ENCODE results near the gene ZBBX. TPM values are rescaled to one million over a fixed set of nuclear protein-coding genes. Genes with fewer than 3 reads are reported as not detected.

Gene ZBBX
- total and polyA plus RNA-seq, 2 of the 8 experiments (the other 6 are each of a cell fraction or from before 2014, with no cell fraction given): 0.17 to 0.84 TPM

- H2BK20ac ChIP-seq (ENCODE audit: low read length): no peak overlapping the region
- no peaks in the 10 kb centered on the region for H3K79me1 ChIP-seq (ENCODE audit: low read depth, low read length)
- no peak overlapping the region for H3K27ac ChIP-seq (ENCODE audit: low read depth, low read length)
- TF ChIP-seq PHF8 (conservative IDR thresholded peaks at IDR 0.05; ENCODE audit: low read depth, low read length) (no peak), EGR1 (IDR thresholded peaks at IDR 0.05; ENCODE audit: borderline replicate concordance, low read depth, low read length) (no peak), MAFK (IDR thresholded peaks at IDR 0.05; ENCODE audit: low read depth, low read length) (no peak)
- H3K18ac ChIP-seq (ENCODE audit: extremely low read depth, low read length): no peak overlapping the region
- WGBS, 2 experiments (ENCODE audit: extremely low coverage in 1 of 2, insufficient coverage in 1 of 2, insufficient read length in 1 of 2, insufficient replicate concordance in 2 of 2, low coverage in 1 of 2, low lambda C conversion rate in 2 of 2, missing lambda C conversion rate in 1 of 2): 90% methylated on average over 8 of the region's 8 CpGs; no CpG with 5 or more reads in 1 of the 2 experiments
- H2BK15ac ChIP-seq (ENCODE audit: low read length): no peak overlapping the region
- H2BK5ac ChIP-seq (ENCODE audit: low read depth, low read length): no peak overlapping the region
- H3K4me1 ChIP-seq (replicated peaks in 1 of 4; ENCODE audit: control insufficient read depth in 3 of 4, insufficient read depth in 4 of 4, low read length in 3 of 4): no peaks in the 10 kb centered on the region
- H3K9ac ChIP-seq (replicated peaks in 1 of 4; ENCODE audit: extremely low read depth in 1 of 4, low read depth in 3 of 4, low read length in 3 of 4): no peak overlapping the region
- H3K4me2 ChIP-seq (ENCODE audit: insufficient read depth in 1 of 2, low read depth in 2 of 2, low read length in 2 of 2): no peak overlapping the region
- no peaks in the 10 kb centered on the region for H3K9me3 ChIP-seq (ENCODE audit: insufficient read depth in 2 of 2, low read depth in 1 of 2, low read length in 1 of 2)
- no peaks in the 10 kb centered on the region for H3K79me2 ChIP-seq (ENCODE audit: control insufficient read depth in 1 of 2, insufficient read depth in 2 of 2, low read length in 2 of 2)
- H4K5ac ChIP-seq (ENCODE audit: insufficient read length, low read depth, low read length): no peak overlapping the region
- CTCF ChIA-PET (ENCODE audit: partially characterized antibody): no interaction called here
- no peak overlapping the region for H3K56ac ChIP-seq (replicated peaks; ENCODE audit: insufficient read length, low read depth, low read length)
- no peak overlapping the region for H4K91ac ChIP-seq (replicated peaks; ENCODE audit: insufficient read length, low read length)
- H3K14ac ChIP-seq (ENCODE audit: insufficient read length): no peak overlapping the region
- no peaks in the 10 kb centered on the region for H3K36me3 ChIP-seq (ENCODE audit: control insufficient read depth in 2 of 4, insufficient read depth in 4 of 4, low read length in 3 of 4)
- H2AFZ ChIP-seq (ENCODE audit: low read length): no peak overlapping the region
- no peak overlapping the region for H3K4me3 ChIP-seq (ENCODE audit: extremely low read depth in 1 of 4, insufficient read depth in 2 of 4, low read depth in 3 of 4, low read length in 4 of 4)
- DNase-seq (ENCODE audit: low read depth in 1 of 2, low spot score in 2 of 2): no peak
- H2AK5ac ChIP-seq (ENCODE audit: low read depth, low read length): no peak overlapping the region
- FAIRE-seq: no peak
- H3K23ac ChIP-seq (ENCODE audit: insufficient read length): no peak overlapping the region
- no peaks in the 10 kb centered on the region for H3K23me2 ChIP-seq (ENCODE audit: low read depth, low read length)
- H3K4ac ChIP-seq (replicated peaks; ENCODE audit: insufficient read length, low read depth, low read length): no peak overlapping the region
- no peak overlapping the region for H2BK120ac ChIP-seq (replicated peaks; ENCODE audit: low read depth, low read length)
- H2BK12ac ChIP-seq (ENCODE audit: low read depth, low read length): no peak overlapping the region
- H3K27me3 ChIP-seq (replicated peaks in 1 of 4; ENCODE audit: control insufficient read depth in 3 of 4, extremely low read depth in 1 of 4, insufficient read depth in 3 of 4, low read length in 3 of 4): no peaks in the 10 kb centered on the region
- no peaks in the 10 kb centered on the region for H4K20me1 ChIP-seq (replicated peaks in 1 of 2; ENCODE audit: control insufficient read depth in 1 of 2, insufficient read depth in 2 of 2, low read length in 2 of 2)
- no peak overlapping the region for H4K8ac ChIP-seq (ENCODE audit: extremely low read depth, insufficient read depth, low read length)
- POLR2A ChIA-PET (ENCODE audit: partially characterized antibody): no interaction called here
Observed at GRCh38 chr3:167289435-167289834, 90.7 kb downstream of the ZBBX start.
